ENCODE measurements around the gene MORN1.

DNA sequence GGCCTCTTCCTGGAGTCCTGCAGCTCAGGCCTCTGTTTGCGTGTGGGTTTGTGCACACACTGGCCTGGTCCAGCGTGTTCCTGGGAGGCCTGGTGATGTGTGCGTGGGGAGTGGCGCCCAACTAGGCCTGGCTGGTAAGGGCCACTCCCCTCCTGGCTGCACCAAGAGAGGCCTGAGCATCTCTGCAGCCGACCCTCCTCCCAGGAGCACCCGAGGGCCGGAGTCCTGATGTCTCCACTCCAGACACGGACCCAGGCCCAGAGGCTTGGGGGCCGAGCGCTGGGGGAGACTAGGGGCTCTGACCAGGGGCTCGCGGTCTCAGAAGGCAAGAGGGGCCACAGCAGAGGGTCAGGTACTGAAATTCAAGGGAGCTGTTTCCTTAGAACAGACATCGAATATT lies 33.3 kb downstream of the MORN1 start:
- TF ChIP-seq, protein P1, sequence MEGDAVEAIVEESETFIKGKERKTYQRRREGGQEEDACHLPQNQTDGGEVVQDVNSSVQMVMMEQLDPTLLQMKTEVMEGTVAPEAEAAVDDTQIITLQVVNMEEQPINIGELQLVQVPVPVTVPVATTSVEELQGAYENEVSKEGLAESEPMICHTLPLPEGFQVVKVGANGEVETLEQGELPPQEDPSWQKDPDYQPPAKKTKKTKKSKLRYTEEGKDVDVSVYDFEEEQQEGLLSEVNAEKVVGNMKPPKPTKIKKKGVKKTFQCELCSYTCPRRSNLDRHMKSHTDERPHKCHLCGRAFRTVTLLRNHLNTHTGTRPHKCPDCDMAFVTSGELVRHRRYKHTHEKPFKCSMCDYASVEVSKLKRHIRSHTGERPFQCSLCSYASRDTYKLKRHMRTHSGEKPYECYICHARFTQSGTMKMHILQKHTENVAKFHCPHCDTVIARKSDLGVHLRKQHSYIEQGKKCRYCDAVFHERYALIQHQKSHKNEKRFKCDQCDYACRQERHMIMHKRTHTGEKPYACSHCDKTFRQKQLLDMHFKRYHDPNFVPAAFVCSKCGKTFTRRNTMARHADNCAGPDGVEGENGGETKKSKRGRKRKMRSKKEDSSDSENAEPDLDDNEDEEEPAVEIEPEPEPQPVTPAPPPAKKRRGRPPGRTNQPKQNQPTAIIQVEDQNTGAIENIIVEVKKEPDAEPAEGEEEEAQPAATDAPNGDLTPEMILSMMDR (conservative IDR thresholded peaks at IDR 0.05; ENCODE audit: low read length) = no peak
- no peak for TF ChIP-seq EZH2phosphoT487 (IDR thresholded peaks at IDR 0.05; ENCODE audit: borderline replicate concordance)
